Measurements from ENCODE around the gene GRIK4.

DNA sequence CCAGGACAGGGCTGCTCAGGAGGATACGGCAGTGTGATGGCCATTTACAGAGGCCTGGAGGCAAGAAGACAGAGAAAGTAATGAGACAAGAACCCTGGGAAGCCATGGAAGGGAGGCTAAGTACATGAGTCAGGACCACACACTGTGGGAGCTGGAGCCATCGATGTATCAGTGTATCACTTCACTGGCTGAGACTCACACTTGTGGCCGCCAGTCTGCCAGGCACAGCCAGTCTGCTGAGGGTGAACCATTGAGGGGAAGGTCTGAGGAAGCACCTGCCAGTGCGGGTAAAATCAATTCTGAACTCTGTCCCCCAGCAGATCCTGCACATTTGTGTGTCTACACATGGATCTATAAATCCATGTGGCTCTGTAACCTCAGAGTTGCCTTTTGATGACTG is 195.6 kb downstream of the GRIK4 start:
- TF ChIP-seq CTCF (IDR thresholded peaks at IDR 0.05; ENCODE audit: low read depth, low read length, poor library complexity, severe bottlenecking), result no peak
- TF ChIP-seq EZH2phosphoT487 (IDR thresholded peaks at IDR 0.05; ENCODE audit: borderline replicate concordance, low read length), result no peak

All from DOHH2 (cell line).